Upper lobe of left lung (tissue), 4 donors: ENCODE measurements around the gene ENPP3.

Source experiments
- EP300 ChIP-seq, 4 donors: sonication (generic); formaldehyde crosslinking; IDR thresholded peaks; one replicate each; pipeline ENCODE4 v1.5.1; 2017; ENCODE audit warnings: antibody characterized with exemption in 4 of 4, control low read depth in 2 of 4
- POLR2AphosphoS5 ChIP-seq, 2 donors: sonication (generic); formaldehyde crosslinking; IDR thresholded peaks; one replicate each; pipeline ENCODE4 v1.5.1; 2017; ENCODE audit warnings: antibody characterized with exemption in 2 of 2
- TF ChIP-seq, protein P1 (sequence below), 6 experiments: fragments of 450-650 bp in 4 of 6; fragments of 200-600 bp in 2 of 6; sonication (generic) in 2 of 6; IDR thresholded peaks; one replicate each; pipeline ENCODE4 v1.5.1; 2016 to 2019; ENCODE audit warnings: antibody characterized with exemption in 6 of 6

DNA sequence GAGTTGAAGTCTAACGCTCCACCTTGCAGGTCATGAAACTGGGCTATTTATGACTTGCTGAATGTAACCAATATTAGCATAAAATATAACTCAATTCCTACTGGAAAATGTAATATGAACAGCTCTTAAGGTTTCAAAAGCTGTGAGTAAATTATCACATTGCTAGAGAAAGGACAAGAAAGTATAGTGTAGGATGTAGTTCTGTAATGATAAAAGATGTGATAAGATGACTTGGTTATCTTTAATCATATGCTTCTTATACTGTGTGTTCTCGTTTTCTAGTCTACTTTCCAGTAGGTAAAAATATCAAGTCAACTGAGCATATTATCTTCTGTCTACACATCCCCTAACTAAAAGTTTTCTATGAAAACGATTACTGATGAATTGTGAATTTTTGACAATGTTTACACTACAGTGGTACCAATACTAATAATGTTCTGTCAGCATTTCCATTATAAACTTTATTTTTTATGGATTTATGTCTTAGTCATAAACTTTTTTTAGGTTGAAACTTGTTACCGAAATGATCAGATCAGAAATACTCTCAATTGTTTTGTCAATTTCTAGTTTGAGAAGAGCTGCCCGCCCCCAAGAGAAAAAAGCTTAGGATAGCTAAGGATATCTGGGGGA is 23.7 kb upstream of the ENPP3 start:
- TF ChIP-seq, protein P1, sequence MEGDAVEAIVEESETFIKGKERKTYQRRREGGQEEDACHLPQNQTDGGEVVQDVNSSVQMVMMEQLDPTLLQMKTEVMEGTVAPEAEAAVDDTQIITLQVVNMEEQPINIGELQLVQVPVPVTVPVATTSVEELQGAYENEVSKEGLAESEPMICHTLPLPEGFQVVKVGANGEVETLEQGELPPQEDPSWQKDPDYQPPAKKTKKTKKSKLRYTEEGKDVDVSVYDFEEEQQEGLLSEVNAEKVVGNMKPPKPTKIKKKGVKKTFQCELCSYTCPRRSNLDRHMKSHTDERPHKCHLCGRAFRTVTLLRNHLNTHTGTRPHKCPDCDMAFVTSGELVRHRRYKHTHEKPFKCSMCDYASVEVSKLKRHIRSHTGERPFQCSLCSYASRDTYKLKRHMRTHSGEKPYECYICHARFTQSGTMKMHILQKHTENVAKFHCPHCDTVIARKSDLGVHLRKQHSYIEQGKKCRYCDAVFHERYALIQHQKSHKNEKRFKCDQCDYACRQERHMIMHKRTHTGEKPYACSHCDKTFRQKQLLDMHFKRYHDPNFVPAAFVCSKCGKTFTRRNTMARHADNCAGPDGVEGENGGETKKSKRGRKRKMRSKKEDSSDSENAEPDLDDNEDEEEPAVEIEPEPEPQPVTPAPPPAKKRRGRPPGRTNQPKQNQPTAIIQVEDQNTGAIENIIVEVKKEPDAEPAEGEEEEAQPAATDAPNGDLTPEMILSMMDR (IDR thresholded peaks at IDR 0.05) = no peak
- TF ChIP-seq EP300 (IDR thresholded peaks at IDR 0.05) = no peak
- no peak for TF ChIP-seq POLR2AphosphoS5 (IDR thresholded peaks at IDR 0.05)
